ENCODE data around the gene CACHD1. TPM values are rescaled to one million over a fixed set of nuclear protein-coding genes. Genes with fewer than 3 reads are reported as not detected.

The CACHD1 gene
- total and polyA plus RNA-seq, 2 of the 8 experiments (the other 6 are each of a cell fraction or from before 2014, with no cell fraction given), result 22.2 to 42.5 TPM

GRCh38 chr1:64632936-64633335 is 163.0 kb downstream of the CACHD1 start:
- Histone ChIP-seq H3K4me3 (ENCODE audit: extremely low read depth in 1 of 4, insufficient read depth in 2 of 4, low read depth in 3 of 4, low read length in 4 of 4) (no peak overlapping the region), H3K4ac (replicated peaks; ENCODE audit: insufficient read length, low read depth, low read length) (no peak overlapping the region), H3K27ac (ENCODE audit: low read depth, low read length) (no peak overlapping the region), H2AK5ac (ENCODE audit: low read depth, low read length) (no peak overlapping the region), H2BK12ac (ENCODE audit: low read depth, low read length) (no peak overlapping the region), H4K5ac (ENCODE audit: insufficient read length, low read depth, low read length) (no peak overlapping the region), H3K56ac (replicated peaks; ENCODE audit: insufficient read length, low read depth, low read length) (no peak overlapping the region), H3K79me2 (ENCODE audit: control insufficient read depth in 1 of 2, insufficient read depth in 2 of 2, low read length in 2 of 2) (0 out of 4 replicates have a peak, but pooled peaks cover 0 to 2% of the 10 kb centered on the region in 2 experiments), H3K27me3 (replicated peaks in 1 of 4; ENCODE audit: control insufficient read depth in 3 of 4, extremely low read depth in 1 of 4, insufficient read depth in 3 of 4, low read length in 3 of 4) (no peaks in the 10 kb centered on the region), H2AFZ (ENCODE audit: low read length) (no peak overlapping the region), H2BK5ac (ENCODE audit: low read depth, low read length) (no peak overlapping the region), H3K9ac (replicated peaks in 1 of 4; ENCODE audit: extremely low read depth in 1 of 4, low read depth in 3 of 4, low read length in 3 of 4) (no peak overlapping the region), H3K4me1 (replicated peaks in 1 of 4; ENCODE audit: control insufficient read depth in 3 of 4, insufficient read depth in 4 of 4, low read length in 3 of 4) (no peaks in the 10 kb centered on the region), H2BK120ac (replicated peaks; ENCODE audit: low read depth, low read length) (no peak overlapping the region), H3K9me3 (ENCODE audit: insufficient read depth in 2 of 2, low read depth in 1 of 2, low read length in 1 of 2) (no peaks in the 10 kb centered on the region), H4K20me1 (replicated peaks in 1 of 2; ENCODE audit: control insufficient read depth in 1 of 2, insufficient read depth in 2 of 2, low read length in 2 of 2) (no peaks in the 10 kb centered on the region), H2BK15ac (ENCODE audit: low read length) (no peak overlapping the region), H4K8ac (ENCODE audit: extremely low read depth, insufficient read depth, low read length) (no peak overlapping the region), H3K14ac (ENCODE audit: insufficient read length) (no peak overlapping the region), H3K4me2 (ENCODE audit: insufficient read depth in 1 of 2, low read depth in 2 of 2, low read length in 2 of 2) (no peak overlapping the region), H3K18ac (ENCODE audit: extremely low read depth, low read length) (no peak overlapping the region), H3K23me2 (ENCODE audit: low read depth, low read length) (no peaks in the 10 kb centered on the region), H3K23ac (ENCODE audit: insufficient read length) (no peak overlapping the region), H3K36me3 (ENCODE audit: control insufficient read depth in 2 of 4, insufficient read depth in 4 of 4, low read length in 3 of 4) (peaks cover 3 to 43% (median 20%) of the 10 kb centered on the region in 4 experiments; a peak in 7 of 8 replicates), H3K79me1 (ENCODE audit: low read depth, low read length) (no peaks in the 10 kb centered on the region), H4K91ac (replicated peaks; ENCODE audit: insufficient read length, low read length) (no peak overlapping the region), H2BK20ac (ENCODE audit: low read length) (no peak overlapping the region)
- POLR2A ChIA-PET (ENCODE audit: partially characterized antibody), result no interaction called here
- 91% methylated on average over 6 of the region's 6 CpGs; no CpG with 5 or more reads in 1 of the 2 experiments for WGBS, 2 experiments (ENCODE audit: extremely low coverage in 1 of 2, insufficient coverage in 1 of 2, insufficient read length in 1 of 2, insufficient replicate concordance in 2 of 2, low coverage in 1 of 2, low lambda C conversion rate in 2 of 2, missing lambda C conversion rate in 1 of 2)
- FAIRE-seq (no peak), DNase-seq (ENCODE audit: low read depth in 1 of 2, low spot score in 2 of 2) (no peak)
- CTCF ChIA-PET (ENCODE audit: partially characterized antibody), result no interaction called here
- no peak for TF ChIP-seq E2F6 (IDR thresholded peaks at IDR 0.05)
- TF ChIP-seq ZNF274 (IDR thresholded peaks at IDR 0.05; ENCODE audit: borderline replicate concordance, extremely low read depth, low read length), result no peak
- no peak for TF ChIP-seq POLR2AphosphoS5 (IDR thresholded peaks at IDR 0.05; ENCODE audit: low read depth, low read length)
- TF ChIP-seq ATF3 (IDR thresholded peaks at IDR 0.05; ENCODE audit: insufficient read depth, low read depth, low read length), result no peak
- no peak for TF ChIP-seq CBX8 (IDR thresholded peaks at IDR 0.05; ENCODE audit: borderline replicate concordance, low read depth, low read length)
- TF ChIP-seq BCL11A (IDR thresholded peaks at IDR 0.05; ENCODE audit: low read depth in 2 of 2, low read length in 2 of 2), result no peak
- TF ChIP-seq JUND (IDR thresholded peaks at IDR 0.05; ENCODE audit: low read length), result no peak
- no peak for TF ChIP-seq SIRT6 (IDR thresholded peaks at IDR 0.05; ENCODE audit: low read length)
- TF ChIP-seq RAD21 (IDR thresholded peaks at IDR 0.05 in 1 of 2, conservative IDR thresholded peaks at IDR 0.05 in 1 of 2; ENCODE audit: low read depth in 2 of 2, low read length in 2 of 2), result no peak
- TF ChIP-seq MAFK (IDR thresholded peaks at IDR 0.05; ENCODE audit: low read depth, low read length), result no peak
- TF ChIP-seq CHD1 (IDR thresholded peaks at IDR 0.05; ENCODE audit: low read depth, low read length), result no peak
- TF ChIP-seq HDAC6 (IDR thresholded peaks at IDR 0.05; ENCODE audit: low read depth, low read length), result no peak
- TF ChIP-seq CBX5 (IDR thresholded peaks at IDR 0.05; ENCODE audit: low read depth, low read length), result no peak

All from H1 (cell line).